ENCODE data around the gene SAMD4A.

SAMD4A gene

DNA sequence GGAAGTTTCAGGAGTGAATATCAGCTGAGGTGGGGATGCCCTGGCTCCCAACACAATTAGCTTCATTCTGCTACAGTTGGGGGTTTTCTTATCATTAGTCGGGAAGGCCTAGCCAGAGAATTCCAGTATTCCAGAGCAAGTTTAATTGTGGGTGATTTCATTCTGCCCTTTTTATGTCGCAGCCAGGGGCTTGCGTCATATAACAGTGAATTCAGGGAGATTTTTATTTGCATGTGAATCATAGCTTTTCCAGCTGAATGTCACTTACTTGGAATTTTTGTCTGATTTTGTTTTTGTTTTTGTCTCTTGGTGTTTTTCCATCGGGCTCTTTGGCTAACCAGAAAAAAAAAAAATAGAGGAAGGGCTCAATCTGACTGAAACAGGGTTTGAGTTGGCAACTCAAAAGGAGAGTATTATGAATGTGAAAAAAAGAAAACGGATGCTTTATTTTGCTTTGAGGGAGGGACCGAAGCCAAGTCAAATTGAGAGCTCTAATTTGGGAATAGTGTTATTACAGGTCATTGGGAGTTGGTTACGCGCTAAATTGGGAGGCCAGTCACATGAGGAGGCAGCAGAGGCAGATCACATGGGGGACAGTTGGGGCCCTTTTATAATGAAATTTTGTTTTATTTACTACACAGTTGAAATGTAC, 119.4 kb downstream of the SAMD4A start:
- DNase-seq, result no peak

DNA sequence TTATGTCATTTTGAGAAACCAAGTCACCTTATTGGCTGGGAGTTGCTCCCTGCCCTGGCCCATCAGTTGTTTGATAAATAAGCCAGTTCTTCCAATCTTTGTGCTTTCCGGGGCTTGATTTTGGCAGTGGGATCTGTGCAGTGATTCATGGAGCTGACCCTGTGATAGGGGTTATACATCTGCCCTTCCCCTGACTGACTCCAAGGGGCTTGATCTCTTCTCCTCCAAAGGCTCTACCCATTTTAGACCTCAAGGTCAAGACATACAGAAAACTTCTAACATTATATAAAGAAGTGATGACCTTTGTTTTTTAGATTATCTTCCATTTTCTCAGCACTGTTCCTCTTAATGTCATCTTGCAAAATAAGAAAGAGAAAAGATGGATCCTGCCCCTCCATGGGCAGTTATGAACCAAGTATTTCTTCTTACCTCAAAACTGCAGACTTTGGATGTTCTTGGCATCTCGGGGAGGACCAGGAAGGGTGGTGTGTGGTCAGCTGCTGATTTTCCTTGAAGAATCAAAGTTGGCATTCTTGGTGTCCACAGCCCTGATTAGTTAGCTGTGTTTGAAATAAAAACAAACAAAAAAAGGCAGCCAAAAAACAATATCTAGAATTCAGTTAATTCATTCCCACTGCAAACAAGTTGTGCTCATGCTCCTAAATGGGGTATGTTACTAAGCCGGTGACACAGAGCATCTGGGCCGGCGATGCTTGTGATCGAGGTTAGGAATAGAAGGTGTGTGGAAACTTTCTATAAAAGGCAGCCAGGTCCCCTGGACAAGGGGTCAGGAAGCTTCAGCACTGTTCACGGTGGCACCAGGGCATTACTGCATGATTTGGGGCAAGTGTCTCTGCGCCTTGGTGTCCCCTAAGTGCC, 120.2 kb downstream of the SAMD4A start:
- no peak for DNase-seq

DNA sequence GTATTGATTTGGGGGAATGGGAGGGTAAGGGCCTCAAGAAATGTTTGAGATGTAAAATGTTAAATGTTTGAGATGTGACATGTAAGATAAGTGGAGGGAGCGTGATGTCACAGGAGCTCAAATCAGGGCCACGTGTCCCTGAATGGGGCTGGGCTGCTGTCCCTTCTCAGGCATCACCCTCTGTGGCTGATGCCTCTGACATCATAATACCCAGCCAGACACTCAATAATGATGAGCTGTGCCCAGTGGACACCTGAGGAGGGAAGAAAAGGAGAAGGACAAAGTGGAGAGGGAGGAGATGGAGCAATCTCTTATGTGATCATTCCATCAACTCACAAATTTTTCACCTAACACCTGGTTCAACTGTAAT, 120.8 kb downstream of the SAMD4A start:
- DNase-seq, result no peak

DNA sequence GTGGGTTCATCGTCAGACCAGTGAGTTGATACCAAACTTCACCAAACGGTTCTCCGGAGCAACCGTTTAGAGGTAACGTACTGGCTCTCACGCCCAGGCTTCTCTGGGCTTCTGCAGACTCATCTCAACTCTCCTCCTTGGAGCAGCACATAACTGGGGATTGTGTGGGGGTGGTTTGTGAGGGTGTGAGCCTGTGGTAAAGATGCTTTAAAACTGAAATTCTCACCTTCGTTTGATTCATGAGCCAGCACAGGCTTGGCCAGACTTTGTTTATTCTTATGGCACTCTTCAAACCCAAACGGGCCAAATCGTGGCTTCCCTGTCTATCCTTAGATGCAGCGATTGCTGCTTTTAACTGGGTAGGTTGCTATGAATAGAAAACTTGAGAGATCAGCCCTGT, 121.3 kb downstream of the SAMD4A start:
- DNase-seq, result no peak

DNA sequence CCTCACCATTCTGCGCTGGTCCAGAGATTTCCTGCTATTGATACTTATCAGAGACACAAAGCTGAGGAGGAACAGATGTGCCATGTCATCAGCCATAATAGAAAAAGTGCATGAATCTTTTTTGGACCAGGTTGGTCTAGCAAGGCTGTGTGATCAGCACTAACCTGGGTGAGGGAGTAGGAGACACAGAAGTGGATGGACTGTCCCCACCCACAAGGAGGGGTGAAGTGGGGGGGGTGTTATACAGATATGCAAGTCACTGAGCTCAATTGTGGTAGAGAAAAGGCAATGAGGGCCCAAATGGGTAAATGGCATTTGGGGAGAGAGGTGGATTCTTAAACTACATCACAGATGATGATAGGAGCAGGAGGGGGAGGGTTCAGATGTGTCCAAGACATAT, 123.0 kb downstream of the SAMD4A start:
- no peak for DNase-seq

DNA sequence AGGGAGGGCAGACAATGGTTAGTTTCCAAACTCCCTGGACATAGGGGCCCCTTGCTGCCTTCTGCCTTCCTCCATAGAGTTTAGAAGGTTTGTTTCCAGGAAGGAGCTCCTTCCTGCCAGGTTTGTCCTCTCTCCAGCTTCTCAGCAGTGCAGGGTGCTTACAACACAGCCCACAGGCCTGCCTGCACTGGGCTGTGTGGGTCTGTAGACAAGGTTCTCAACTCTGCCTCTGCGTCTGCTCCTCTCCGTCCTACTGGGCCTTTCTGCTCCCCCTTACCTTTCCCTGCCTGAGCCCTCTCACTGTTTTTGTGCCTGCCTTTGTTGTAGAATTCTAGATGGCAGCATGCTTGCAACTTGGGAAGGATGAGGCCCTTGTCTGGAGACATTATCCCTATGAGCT, 124.0 kb downstream of the SAMD4A start:
- DNase-seq, result no peak

DNA sequence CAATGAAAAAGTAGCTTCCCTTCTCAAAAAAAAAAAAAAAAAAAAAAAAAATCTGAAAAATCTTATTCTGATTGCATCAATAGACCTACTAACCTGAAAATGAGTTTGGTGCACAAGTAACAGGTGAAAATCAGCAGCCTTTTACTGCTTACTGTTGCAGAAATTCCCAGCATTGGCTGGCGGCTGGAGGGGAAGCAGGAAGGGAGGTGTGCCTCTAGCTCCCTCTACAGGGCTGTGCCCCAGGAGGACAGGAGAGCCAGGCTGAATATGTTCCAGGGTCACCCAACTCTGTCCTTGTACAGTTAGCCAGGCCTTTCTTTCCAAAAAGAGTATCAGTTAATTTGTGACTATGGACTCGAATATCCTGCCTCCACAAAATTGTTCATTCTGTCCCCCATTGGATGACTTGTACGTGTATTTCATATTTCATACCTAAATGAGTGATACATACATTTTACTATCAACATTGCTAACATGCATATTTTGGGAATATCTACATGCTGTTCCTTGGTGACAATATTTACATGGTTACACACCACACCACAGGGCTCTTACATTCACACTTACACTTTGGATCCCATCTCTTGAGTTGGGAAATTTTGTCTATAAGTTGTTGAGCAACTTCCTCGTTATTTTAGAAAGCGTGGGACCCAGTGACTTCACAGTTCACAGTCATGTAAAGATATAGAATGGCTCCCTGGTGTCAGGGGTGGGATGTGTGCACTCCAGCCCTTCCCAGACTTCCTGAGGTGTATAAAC, 124.8 kb downstream of the SAMD4A start:
- DNase-seq, result peak; percentile 5

DNA sequence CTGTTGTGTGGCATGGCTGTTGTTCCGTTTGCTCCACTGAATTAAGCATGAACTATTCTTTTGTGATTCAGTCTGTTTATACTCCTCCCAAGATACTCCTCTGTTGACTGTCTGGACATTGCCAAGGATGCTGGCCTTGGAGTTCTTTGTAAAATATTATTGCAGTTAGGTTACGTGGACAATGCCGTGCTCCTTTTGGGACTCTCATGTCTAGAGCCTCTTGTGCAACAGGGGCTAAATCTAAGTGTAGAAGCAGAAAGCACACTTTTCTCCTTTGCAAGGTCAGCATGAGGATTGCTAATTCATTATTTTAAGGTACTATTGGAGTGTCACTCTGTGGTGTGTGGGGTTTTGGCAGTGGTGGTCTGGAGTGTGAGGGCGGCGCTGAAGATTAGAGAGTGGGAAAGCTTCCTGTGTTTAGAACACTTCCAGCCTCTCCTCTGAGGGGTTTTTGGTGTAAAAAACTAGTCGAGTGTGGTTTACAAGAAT, 125.4 kb downstream of the SAMD4A start:
- DNase-seq, result no peak

DNA sequence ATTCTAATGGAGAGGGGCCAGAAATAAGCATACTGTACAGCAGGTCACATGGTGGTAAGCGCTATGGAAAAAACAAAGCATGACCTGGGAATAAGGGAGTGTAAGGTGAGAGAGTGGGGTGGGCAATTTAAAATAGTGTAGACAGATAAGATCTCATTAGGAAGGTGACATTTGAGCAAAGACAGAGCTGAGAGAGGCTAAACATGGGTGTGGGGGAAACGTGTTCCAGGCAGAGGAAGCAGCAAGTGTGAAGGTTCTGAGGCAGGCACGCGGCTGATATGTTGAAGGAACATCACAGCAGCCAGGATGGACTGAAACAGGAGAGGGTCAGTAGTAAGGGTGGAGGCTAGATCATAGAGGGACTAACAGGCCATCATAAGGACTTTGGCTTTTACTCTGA, 126.8 kb downstream of the SAMD4A start:
- DNase-seq, result no peak

DNA sequence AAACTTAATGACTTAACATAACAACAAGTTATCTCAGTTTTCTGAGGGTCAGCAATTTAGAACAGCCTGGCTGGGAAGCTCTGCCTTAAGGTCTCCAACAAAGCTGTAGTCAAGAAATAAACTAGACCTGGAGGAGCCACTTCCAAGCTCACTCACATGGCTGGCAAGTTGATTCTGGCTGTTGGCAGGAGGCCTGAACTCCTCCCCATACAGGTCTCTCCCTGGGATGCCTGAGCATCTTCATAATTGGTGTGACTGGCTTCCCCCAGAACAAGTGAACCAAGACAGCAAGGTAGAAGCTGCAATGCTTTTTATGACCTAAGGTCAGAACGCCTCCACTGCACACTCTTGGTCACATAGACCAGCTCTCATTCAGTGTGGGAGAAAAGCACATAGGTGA, 128.3 kb downstream of the SAMD4A start:
- no peak for DNase-seq

DNA sequence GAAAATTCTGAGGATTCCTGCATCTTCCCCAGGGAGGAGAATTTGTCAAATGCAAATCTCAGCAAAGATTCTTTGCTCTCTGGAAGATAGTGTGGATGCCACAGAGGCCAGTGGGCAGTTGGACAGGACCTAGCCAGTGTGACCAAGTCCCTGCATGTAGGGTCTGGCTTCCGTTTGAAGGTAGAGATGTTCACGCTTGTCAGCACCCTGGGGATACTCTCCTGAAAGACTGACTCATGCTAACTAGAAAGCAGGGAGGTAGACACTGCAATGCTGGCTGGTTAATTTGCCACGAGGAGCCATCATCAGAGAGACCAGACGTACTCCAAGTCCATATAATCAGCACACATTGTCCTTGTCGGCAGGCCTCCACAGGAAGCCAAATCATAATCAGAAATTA, 130.1 kb downstream of the SAMD4A start:
- DNase-seq, result no peak

DNA sequence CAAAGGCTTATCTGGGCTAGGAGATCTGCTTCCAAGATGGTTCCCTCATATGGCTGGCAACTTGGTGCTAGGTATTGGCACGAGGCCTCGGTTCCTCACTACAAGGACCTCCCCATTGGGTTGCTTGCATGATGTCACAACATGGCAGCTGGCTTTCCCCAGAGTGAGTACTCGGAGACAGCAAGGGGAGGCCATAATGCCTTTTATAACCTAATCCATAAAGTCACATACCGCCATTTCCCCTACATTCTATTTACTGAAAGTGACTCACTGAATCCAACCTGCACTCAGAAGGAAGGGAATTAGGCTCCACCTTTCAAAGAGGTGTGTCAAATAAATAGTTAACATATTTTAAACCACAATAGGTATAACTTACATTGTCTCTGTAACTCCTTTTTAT, 130.9 kb downstream of the SAMD4A start:
- no peak for DNase-seq

DNA sequence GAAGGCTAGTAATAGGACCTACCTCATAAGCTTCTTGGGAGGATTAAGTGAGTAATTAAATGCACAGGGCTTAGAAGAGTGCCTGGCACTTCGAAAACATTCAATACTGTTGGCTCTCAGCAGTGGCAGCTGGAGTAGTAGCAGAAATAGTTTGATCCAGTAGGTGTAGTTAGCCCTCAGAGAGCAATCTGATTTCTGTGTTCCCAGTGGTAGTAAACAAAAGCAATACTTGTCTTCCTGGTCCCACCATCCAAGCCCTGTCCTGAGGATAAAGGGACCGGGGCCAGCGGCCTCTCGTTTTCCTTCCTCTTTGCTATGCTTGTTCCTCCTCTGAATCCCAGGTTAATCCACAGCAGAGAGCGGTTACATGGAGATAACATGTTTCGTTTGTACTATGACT, 131.6 kb downstream of the SAMD4A start:
- DNase-seq, result no peak

DNA sequence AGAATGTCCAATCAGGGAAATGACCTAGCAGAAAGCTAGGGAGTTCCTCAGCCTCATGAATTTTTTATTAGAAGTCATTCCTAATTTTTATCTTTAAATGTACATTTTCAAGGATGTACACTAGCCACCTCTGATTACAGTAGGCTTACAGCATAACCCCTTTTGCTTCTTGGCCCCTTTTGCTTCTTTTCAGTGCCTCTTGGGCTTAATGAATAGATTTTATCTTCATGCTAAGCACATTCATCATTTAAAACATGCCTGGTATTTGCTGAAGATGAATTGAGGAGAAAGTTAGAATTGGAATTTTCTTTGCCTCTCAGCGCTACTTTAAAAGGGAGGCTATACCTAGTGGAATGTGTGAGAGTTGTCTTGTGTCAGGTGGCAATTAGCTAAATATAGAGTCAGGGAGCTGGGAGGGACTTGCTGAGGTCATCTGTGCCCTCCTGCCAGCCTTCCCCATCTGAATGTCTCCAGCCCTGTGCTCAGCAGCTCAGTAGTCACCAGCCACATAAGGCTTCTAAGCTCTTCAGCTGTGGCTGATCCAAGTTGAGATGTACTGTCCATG, 132.1 kb downstream of the SAMD4A start:
- DNase-seq, result no peak

DNA sequence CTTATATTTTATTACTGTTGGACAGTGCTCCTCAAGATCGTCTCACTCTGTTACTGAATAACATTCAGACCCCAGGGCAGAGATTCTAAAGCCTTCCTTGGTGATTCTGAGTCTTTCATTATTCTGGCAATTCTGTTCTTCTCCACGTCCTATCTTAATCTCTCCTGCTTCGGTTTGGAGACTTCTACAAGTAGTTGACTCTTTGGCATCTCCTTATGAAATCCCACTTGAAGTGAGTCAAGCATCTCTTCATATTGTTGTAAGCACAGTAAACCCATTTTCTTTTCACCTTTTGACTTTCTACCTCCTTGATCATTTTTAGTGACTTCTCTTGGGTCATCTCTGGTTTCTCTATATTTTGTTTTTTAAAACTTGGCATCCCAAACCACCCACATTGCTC, 132.8 kb downstream of the SAMD4A start:
- no peak for DNase-seq

DNA sequence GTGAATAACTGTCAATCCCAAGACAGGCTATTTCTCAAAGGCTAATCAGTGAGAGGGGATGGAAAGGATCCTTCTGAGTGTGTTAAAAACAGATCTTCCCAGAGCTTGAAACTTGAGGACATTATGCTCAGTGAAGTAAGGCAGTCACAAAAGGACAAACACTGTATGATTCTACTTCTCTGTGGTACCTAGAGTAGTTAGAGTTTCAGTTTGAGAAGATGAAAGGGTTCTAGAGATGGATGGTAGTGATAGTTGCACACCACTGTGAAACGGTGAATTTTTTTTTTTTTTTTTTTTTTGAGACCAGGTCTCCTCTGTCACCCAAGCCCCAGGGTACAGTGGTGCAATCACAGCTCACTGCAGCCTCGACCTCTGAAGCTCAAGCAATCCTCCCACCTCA, 133.8 kb downstream of the SAMD4A start:
- DNase-seq, result no peak

DNA sequence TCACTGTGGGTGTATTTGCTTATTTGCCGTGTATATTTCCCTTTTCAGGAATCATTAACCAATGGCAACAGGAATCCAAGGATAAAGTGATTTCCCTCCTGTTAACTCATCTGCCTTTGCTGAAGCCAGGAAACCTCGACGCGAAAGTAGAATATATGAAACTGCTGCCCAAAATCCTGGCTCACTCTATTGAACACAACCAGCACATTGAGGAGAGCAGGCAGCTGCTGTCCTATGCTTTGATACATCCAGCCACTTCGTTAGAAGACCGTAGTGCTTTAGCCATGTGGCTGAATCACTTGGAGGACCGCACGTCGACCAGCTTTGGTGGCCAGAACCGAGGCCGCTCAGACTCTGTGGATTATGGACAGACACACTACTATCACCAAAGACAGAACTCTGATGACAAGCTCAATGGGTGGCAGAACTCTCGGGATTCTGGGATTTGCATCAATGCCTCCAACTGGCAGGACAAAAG, 135.1 kb downstream of the SAMD4A start:
- no peak for DNase-seq

DNA sequence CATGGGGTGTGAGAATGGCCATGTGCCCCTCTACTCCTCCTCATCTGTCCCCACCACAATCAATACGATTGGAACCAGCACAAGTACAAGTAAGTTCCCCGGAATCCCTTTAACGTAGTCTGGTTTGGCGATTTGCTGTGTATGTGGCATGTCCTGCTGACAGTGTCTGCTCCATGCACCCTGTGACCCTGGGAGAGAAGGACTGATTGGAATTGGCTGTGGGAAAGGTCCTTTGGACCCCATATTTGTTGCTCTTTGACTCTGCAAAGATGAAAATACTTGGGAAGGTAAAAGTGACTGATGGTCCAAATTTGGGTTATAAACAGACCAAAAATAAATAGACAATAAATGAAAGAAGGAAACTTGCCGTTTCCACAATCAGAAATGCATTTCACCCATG, 135.6 kb downstream of the SAMD4A start:
- DNase-seq, result no peak

DNA sequence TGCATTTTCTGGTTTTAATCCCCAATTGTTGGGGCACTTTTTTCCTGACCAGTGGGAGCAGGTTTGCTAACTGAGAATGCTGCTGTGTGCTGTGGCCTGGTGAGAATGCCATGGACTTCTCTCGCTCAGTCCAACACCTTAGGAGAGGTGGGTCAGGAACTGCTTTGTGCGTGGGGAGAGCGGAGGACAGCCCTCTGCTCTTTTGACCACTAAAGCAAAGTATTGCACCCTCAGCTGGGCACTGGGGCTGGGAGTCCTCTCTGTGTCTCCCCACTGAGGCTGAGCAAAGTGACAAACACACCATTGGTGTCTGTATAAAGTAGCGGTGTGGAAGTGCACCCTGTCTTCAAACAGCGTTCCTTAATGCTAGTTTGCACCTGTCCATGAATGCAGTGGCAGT, 136.2 kb downstream of the SAMD4A start:
- DNase-seq, result no peak

DNA sequence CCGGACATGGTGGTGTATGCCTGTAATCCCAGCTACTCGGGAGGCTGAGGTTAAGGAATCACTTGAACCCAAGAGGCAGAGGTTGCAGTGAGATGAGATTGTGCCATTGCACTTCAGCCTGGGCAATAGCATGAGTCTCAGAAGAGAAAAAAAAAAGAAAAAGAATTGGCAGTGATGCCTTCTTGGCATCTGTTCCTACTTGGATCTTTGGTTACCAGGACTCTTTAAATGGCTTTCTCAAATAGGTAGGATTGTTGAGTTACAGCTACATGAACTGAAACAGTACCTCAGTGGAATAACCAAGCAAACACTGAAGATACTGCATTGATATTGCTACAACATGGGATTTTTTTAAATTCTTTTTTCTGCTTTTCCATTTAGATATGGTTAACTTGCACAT, 136.8 kb downstream of the SAMD4A start:
- DNase-seq, result no peak

DNA sequence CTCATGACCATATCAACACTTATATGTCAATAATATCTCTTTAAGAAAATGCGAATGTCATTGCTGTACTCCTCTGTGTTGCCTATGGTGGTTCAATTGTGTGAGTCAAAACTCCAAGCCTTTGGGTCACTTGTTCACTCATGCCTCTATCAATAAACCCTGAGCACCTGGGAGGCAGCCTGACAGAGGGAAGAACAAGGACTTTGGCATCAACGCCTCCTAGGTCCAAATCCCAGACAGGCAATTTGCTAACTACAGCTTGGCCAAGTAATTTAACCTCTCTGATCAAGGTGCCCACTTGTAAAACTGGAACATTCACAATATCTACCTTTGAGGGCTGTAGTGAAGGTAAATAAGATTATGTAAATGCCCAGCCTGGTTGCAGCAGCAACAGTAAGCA, 137.8 kb downstream of the SAMD4A start:
- no peak for DNase-seq

DNA sequence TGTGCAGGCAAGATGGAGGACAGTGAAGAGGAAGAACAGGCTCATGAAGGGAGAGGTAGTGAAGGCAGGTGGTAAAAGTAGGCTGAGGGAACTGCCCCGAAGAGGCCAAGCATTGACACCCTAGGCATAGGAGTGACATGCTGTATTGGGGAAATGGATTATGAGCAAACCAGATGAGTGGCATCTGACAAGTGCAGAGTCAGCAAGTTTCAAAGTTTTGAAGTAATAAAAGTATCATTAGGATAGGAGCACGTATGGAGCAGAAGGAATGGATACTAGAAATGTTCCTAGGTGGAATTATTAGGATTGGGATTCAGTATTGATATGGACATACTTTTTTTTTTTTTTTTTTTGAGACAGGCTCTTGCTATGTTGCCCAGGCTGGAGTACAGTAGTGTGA, 139.8 kb downstream of the SAMD4A start:
- DNase-seq, result no peak

DNA sequence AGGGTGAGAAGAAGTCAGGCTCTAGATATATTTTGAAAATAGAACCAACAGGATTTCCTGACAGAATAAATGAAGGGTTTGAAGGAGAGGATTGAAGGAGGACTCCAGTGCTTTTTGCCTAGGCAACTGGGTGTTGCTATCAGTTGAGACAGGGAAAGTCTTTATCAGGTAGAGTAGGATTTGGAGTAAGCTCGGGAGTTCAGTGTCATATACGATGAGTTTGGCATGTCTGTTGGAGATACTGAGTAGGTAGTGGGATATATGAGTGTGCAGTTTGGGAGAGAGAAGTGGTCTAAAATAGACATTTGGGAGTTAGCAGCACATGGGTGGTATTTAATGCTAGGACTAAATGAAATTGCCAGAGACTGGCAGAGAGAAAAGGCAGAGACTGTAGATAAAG, 141.2 kb downstream of the SAMD4A start:
- no peak for DNase-seq
